HL-60 (cell line): ENCODE results near the gene SLC35G1.

Experiments used
- DNase-seq, 2 experiments: peaks; one replicate each; pipeline ENCODE4 v3.0.0-alpha.2; 2010 to 2020; ENCODE audit warnings: low read depth in 1 of 2, low spot score in 1 of 2
- H3K27ac ChIP-seq: fragments of 250-450 bp; sonication (Bioruptor Pico); replicated peaks from 2 replicates; pipeline ENCODE4 v1.5.1; 2020; ENCODE audit warnings: mild to moderate bottlenecking, moderate library complexity
- H3K27me3 ChIP-seq: fragments of 250-450 bp; sonication (Bioruptor Pico); 2 replicates; pipeline ENCODE4 v1.5.1; 2021; ENCODE audit warnings: mild to moderate bottlenecking, moderate library complexity; ENCODE audit not compliant: insufficient read depth, poor library complexity, severe bottlenecking
- H3K4me3 ChIP-seq: replicated peaks from 2 replicates; pipeline ENCODE4 v1.5.1; 2011; ENCODE audit warnings: mild to moderate bottlenecking, control low read depth, low read length; ENCODE audit not compliant: insufficient read depth
- GABPA ChIP-seq: IDR thresholded peaks from 2 replicates; pipeline ENCODE4 v1.6.1; 2012; ENCODE audit warnings: low read depth
- POLR2AphosphoS5 ChIP-seq: IDR thresholded peaks from 2 replicates; pipeline ENCODE4 v1.6.1; 2012; ENCODE audit warnings: low read depth
- REST ChIP-seq: IDR thresholded peaks from 2 replicates; pipeline ENCODE4 v1.6.1; 2012; ENCODE audit warnings: low read depth; ENCODE audit not compliant: insufficient replicate concordance
- SPI1 ChIP-seq: IDR thresholded peaks from 2 replicates; pipeline ENCODE4 v1.6.1; 2012; ENCODE audit warnings: low read depth, mild to moderate bottlenecking, borderline replicate concordance
- TF ChIP-seq, protein P1 (sequence below): IDR thresholded peaks from one replicate; pipeline ENCODE4 v1.5.1; 2011; ENCODE audit warnings: low read length, control low read depth, inconsistent platforms; ENCODE audit not compliant: insufficient read depth

SLC35G1 gene

DNA sequence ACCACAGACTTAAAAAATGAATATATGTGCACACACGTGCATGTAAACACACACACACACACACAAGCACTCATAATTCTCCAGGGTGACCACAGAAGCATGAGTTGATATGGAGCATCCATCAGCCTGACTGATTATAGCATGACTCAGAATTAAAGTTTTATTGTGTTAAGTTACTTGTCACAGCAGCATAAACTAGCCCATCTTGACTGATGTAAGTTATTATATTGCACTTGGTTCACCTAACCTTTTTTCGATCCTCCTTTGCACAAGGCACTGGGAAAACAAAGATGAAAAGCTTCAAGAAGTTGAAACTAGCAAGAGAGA is 18.8 kb upstream of the SLC35G1 start:
- no peaks in the 10 kb centered on the region for H3K27me3 ChIP-seq
- TF ChIP-seq POLR2AphosphoS5 = no peak
- TF ChIP-seq, protein P1, sequence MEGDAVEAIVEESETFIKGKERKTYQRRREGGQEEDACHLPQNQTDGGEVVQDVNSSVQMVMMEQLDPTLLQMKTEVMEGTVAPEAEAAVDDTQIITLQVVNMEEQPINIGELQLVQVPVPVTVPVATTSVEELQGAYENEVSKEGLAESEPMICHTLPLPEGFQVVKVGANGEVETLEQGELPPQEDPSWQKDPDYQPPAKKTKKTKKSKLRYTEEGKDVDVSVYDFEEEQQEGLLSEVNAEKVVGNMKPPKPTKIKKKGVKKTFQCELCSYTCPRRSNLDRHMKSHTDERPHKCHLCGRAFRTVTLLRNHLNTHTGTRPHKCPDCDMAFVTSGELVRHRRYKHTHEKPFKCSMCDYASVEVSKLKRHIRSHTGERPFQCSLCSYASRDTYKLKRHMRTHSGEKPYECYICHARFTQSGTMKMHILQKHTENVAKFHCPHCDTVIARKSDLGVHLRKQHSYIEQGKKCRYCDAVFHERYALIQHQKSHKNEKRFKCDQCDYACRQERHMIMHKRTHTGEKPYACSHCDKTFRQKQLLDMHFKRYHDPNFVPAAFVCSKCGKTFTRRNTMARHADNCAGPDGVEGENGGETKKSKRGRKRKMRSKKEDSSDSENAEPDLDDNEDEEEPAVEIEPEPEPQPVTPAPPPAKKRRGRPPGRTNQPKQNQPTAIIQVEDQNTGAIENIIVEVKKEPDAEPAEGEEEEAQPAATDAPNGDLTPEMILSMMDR = no peak
- no peak for TF ChIP-seq GABPA
- TF ChIP-seq REST = no peak
- TF ChIP-seq SPI1 = no peak
- no peak overlapping the region for H3K27ac ChIP-seq

GRCh38 chr10:93876381-93876780 is 17.4 kb upstream of the SLC35G1 start:
- H3K4me3 ChIP-seq = no peak overlapping the region
- TF ChIP-seq REST = no peak
- TF ChIP-seq POLR2AphosphoS5 = no peak
- TF ChIP-seq, protein P1 = no peak
- TF ChIP-seq GABPA = no peak
- TF ChIP-seq SPI1 = no peak
- H3K27ac ChIP-seq = no peak overlapping the region
- no peak for DNase-seq
- peaks cover 5% of the 10 kb centered on the region for H3K27me3 ChIP-seq

More for the DNA sequence above, 18.8 kb upstream of the SLC35G1 start:
- DNase-seq = no peak
- no peak overlapping the region for H3K4me3 ChIP-seq

DNA sequence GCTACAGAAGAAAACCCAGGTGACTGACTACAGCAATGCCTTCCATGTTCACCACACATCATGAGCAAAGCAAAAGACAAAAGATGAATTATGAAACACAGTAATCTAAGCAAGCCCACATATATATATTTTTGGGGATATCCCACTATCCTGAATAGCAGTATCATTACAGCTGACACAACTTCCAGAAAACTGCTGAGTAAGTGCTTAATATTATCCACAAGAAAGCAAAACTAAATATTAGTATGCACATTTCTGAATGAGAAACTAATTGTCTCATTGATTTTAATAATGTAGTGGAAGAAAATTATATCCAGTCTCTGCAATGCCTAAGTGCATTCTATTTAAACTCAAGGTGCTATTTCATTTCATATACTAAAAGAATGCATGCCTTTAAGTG is 14.5 kb upstream of the SLC35G1 start:
- Histone ChIP-seq H3K4me3 (no peak overlapping the region), H3K27ac (no peak overlapping the region), H3K27me3 (peaks cover 6% of the 10 kb centered on the region)
- DNase-seq = no peak
- TF ChIP-seq REST (no peak), SPI1 (no peak), GABPA (no peak), POLR2AphosphoS5 (no peak)
- TF ChIP-seq, protein P1 = no peak
